Pancreas (tissue), 10 donors: ENCODE measurements around the gene CDPF1. TPM values are rescaled to one million over a fixed set of nuclear protein-coding genes. Genes with fewer than 3 reads are reported as not detected.
A peak's percentile ranks its signal among the peaks of the same experiment; 100 is the strongest.

ENCODE experiments used
- ATAC-seq, 4 donors: fragments of 200-7000 bp; cut with Tn5 transposase; one replicate each; pipeline versions ENCODE4 v1.8.0 to v1.9.1; 2020; ENCODE audit warnings: mild to moderate bottlenecking in 4 of 4, moderate library complexity in 4 of 4
- DNase-seq, 6 donors: peaks; one replicate each; pipeline ENCODE4 v3.0.0-alpha.2; 2020
- FAIRE-seq: peaks from 2 replicates; lab custom pipeline; 2012; peaks lifted over from hg19 to GRCh38; lab: Jason Lieb, UNC
- H3K27ac ChIP-seq, 4 donors: fragments of 200-600 bp; sonication (generic); 1 replicate in 3 of 4; 2 replicates in 1 of 4; pipeline versions ENCODE4 v1.5.0 to v1.8.0; 2020
- H3K27me3 ChIP-seq, 4 donors: fragments of 200-600 bp; one replicate each; pipeline ENCODE4 v1.8.0; 2021
- H3K36me3 ChIP-seq, 3 donors: fragments of 200-600 bp; sonication (generic) in 1 of 3; one replicate each; pipeline versions ENCODE4 v1.5.0 to v1.8.0; 2020 to 2021
- H3K4me1 ChIP-seq, 3 donors: fragments of 200-600 bp; one replicate each; pipeline ENCODE4 v1.8.0; 2021
- H3K4me3 ChIP-seq, 4 donors: fragments of 200-600 bp; sonication (generic) in 2 of 4; one replicate each; pipeline versions ENCODE4 v1.5.0 to v1.8.0; 2020 to 2021
- H3K9me3 ChIP-seq, 4 donors: fragments of 200-600 bp; one replicate each; pipeline ENCODE4 v1.8.0; 2021
- CTCF ChIP-seq, 4 donors: fragments of 200-600 bp; sonication (generic) in 3 of 4; IDR thresholded peaks; one replicate each; pipeline versions ENCODE4 v1.5.0 to v1.8.0; 2021; ENCODE audit warnings: antibody characterized with exemption in 4 of 4
- WGBS, 2 donors: extraction: QIAGEN DNeasy Blood & Tissue Kit; methylation state at CpG; one replicate each; pipeline ENCODE4 v1.1.7; 2013; 5-methylcytosine and 5-hydroxymethylcytosine counted together
- intact Hi-C, 3 donors: fragments of 100-400 bp; cut with DNase I; formaldehyde crosslinking; loops; one replicate each; pipeline versions ENCODE4 v1.11.1 to v1.14.2; 2022
- polyA plus RNA-seq, 2 donors: library from polyadenylated mRNA; stranded (reverse); fragments of 200-250 nt; gene quantifications; one replicate each; pipeline ENCODE4 v1.2.3, GENCODE V29; 2013
- total RNA-seq, 6 donors: library from RNA; stranded (reverse); fragmentation: NEBNext Ultra II Directional in 4 of 6; extraction: Animal tissue kit (Norgen Biotek cat#: 25700) in 4 of 6; gene quantifications; one replicate each; pipeline versions ENCODE4 v1.2.1 to v1.2.4, GENCODE V29; 2021 to 2023
- donor health status: healthy with polysubstance abuse.
- donor health status: DM: no; HTN: no; CAD: no; lungs with moderate emphysema.
- donor health status: DM: no; HTN: no; CAD: no.
- donor health status: control.
- donor health status: control.
- donor health status: Bipolar disorder and iron deficiency.
- donor health status: DM: yes; HTN: yes; CAD: no.
- donor health status: DM: no; HTN: no; CAD: no.
- donor health status: DM: no; HTN: no; CAD: no.
- donor health status: DM: yes; HTN: yes; CAD: no.

The CDPF1 gene
- total and polyA plus RNA-seq, 8 donors: 2.9 to 12.0 (median 4.3) TPM

GRCh38 chr22:46263216-46263590, 13.1 kb upstream of the CDPF1 start, which contains the start of gene PKDREJ:
Gene PKDREJ (minus strand): TSS chr22:46263343. CDS start chr22:46263322, 21 bp downstream.
- no peaks in the 10 kb centered on the region for H3K27me3 ChIP-seq
- ATAC-seq (no peak), FAIRE-seq (no peak), DNase-seq (peak in 1 of 6 donors; percentile 67)
- peaks cover 7 to 9% (median 8%) of the 10 kb centered on the region in 3 donors for H3K4me1 ChIP-seq
- intact Hi-C loops: no loop called here
- no peak within 1 kb of the TSS for H3K27ac ChIP-seq
- WGBS, 2 donors: 55 to 65% methylated on average over 18 to 30 of the region's 30 CpGs
- TF ChIP-seq CTCF (IDR thresholded peaks at IDR 0.05): no peak
- peak within 1 kb of the TSS in 1 of 4 donors; percentile 1 for H3K4me3 ChIP-seq
- no peaks in the 10 kb centered on the region for H3K9me3 ChIP-seq
- no peaks in the 10 kb centered on the region for H3K36me3 ChIP-seq

GRCh38 chr22:46262449-46263215, 12.5 kb upstream of the CDPF1 start:
- H3K36me3 ChIP-seq: no peaks in the 10 kb centered on the region
- ATAC-seq: peak in 3 of 4 donors; percentile 18 to 67 (median 24)
- peak in 4 of 6 donors; percentile 31 to 72 (median 62) for DNase-seq
- no peak overlapping the region for H3K27ac ChIP-seq
- no peak for FAIRE-seq
- intact Hi-C loops: no loop called here
- peak overlapping the region in 1 of 4 donors; percentile 1 for H3K4me3 ChIP-seq
- 14 to 23% methylated on average over 80 to 109 of the region's 109 CpGs for WGBS, 2 donors
- H3K27me3 ChIP-seq: no peaks in the 10 kb centered on the region
- H3K9me3 ChIP-seq: no peaks in the 10 kb centered on the region
- TF ChIP-seq CTCF (IDR thresholded peaks at IDR 0.05): no peak
- peaks cover 7 to 9% (median 8%) of the 10 kb centered on the region in 3 donors for H3K4me1 ChIP-seq

- no peaks in the 10 kb centered on the region for H3K36me3 ChIP-seq
- H3K4me1 ChIP-seq: no peaks in the 10 kb centered on the region
- intact Hi-C loops: no loop called here
- FAIRE-seq: no peak
- H3K27me3 ChIP-seq: no peaks in the 10 kb centered on the region
- no peak overlapping the region for H3K27ac ChIP-seq
- DNase-seq: no peak
- H3K4me3 ChIP-seq: no peak overlapping the region
- H3K9me3 ChIP-seq: no peaks in the 10 kb centered on the region
- no peak for TF ChIP-seq CTCF (IDR thresholded peaks at IDR 0.05)
- 71 to 75% methylated on average over 6 of the region's 6 CpGs for WGBS, 2 donors
- no peak for ATAC-seq
These were observed 9.9 kb upstream of the CDPF1 start for GRCh38 chr22:46260038-46260437.

- H3K36me3 ChIP-seq: no peaks in the 10 kb centered on the region
- DNase-seq: no peak
- intact Hi-C loops: no loop called here
- no peak overlapping the region for H3K27ac ChIP-seq
- TF ChIP-seq CTCF (IDR thresholded peaks at IDR 0.05): no peak
- 80 to 91% methylated on average over 12 of the region's 12 CpGs for WGBS, 2 donors
- ATAC-seq: no peak
- H3K27me3 ChIP-seq: no peaks in the 10 kb centered on the region
- H3K4me3 ChIP-seq: no peak overlapping the region
- H3K9me3 ChIP-seq: no peaks in the 10 kb centered on the region
- H3K4me1 ChIP-seq: no peaks in the 10 kb centered on the region
- FAIRE-seq: no peak
These were observed 9.3 kb upstream of the CDPF1 start for GRCh38 chr22:46259374-46259773.
